H9 (cell line): ENCODE results near the gene TTN. TPM values are rescaled to one million over a fixed set of nuclear protein-coding genes. Genes with fewer than 3 reads are reported as not detected.

Experiments used
- DNase-seq: peaks from one replicate; pipeline ENCODE4 v3.0.0-alpha.2; 2017
- H2AFZ ChIP-seq: one replicate; pipeline ENCODE4 v1.6.1; 2013; ENCODE audit warnings: mild to moderate bottlenecking, low read length, control low read depth, moderate library complexity
- H2AK5ac ChIP-seq: 2 replicates; pipeline ENCODE4 v1.6.1; 2013; ENCODE audit warnings: low read length, control low read depth, mixed read lengths; ENCODE audit not compliant: insufficient read length
- H2BK120ac ChIP-seq: one replicate; pipeline ENCODE4 v1.6.1; 2013; ENCODE audit warnings: low read depth, mild to moderate bottlenecking, low read length, control low read depth, inconsistent platforms; ENCODE audit not compliant: poor library complexity, severe bottlenecking
- H2BK12ac ChIP-seq: 2 replicates; pipeline ENCODE4 v1.6.1; 2013; ENCODE audit warnings: low read length, control low read depth, mixed read lengths, low read depth; ENCODE audit not compliant: insufficient read length
- H2BK15ac ChIP-seq: 2 replicates; pipeline ENCODE4 v1.6.1; 2013; ENCODE audit warnings: low read depth, low read length, control low read depth
- H2BK20ac ChIP-seq: one replicate; pipeline ENCODE4 v1.6.1; 2013; ENCODE audit warnings: low read depth, mild to moderate bottlenecking, low read length, control low read depth, inconsistent platforms; ENCODE audit not compliant: poor library complexity, severe bottlenecking
- H2BK5ac ChIP-seq: 2 replicates; pipeline ENCODE4 v1.6.1; 2013; ENCODE audit warnings: low read length, control low read depth, mixed read lengths; ENCODE audit not compliant: insufficient read length
- H3K14ac ChIP-seq: 2 replicates; pipeline ENCODE4 v1.6.1; 2013; ENCODE audit warnings: low read length, control low read depth; ENCODE audit not compliant: insufficient read depth
- H3K18ac ChIP-seq: 2 replicates; pipeline ENCODE4 v1.6.1; 2013; ENCODE audit warnings: low read depth, mild to moderate bottlenecking, mixed read lengths, low read length, control low read depth; ENCODE audit not compliant: insufficient read length
- H3K23ac ChIP-seq: 2 replicates; pipeline ENCODE4 v1.6.1; 2013; ENCODE audit warnings: low read length, control low read depth, mixed read lengths, low read depth; ENCODE audit not compliant: insufficient read length
- H3K23me2 ChIP-seq: 2 replicates; pipeline ENCODE4 v1.6.1; 2013; ENCODE audit warnings: low read depth, mild to moderate bottlenecking, mixed read lengths, low read length, control low read depth; ENCODE audit not compliant: insufficient read length, poor library complexity, severe bottlenecking
- H3K27ac ChIP-seq: 2 replicates; pipeline ENCODE4 v1.5.1; 2013; ENCODE audit warnings: low read length, control low read depth, mixed read lengths, low read depth; ENCODE audit not compliant: insufficient read length
- H3K27me3 ChIP-seq: 2 replicates; pipeline ENCODE4 v1.6.1; 2013; ENCODE audit warnings: low read length, control low read depth, inconsistent platforms; ENCODE audit not compliant: insufficient read depth
- H3K4ac ChIP-seq: 2 replicates; pipeline ENCODE4 v1.6.1; 2013; ENCODE audit warnings: low read depth, mild to moderate bottlenecking, control low read depth, inconsistent platforms, low read length, moderate library complexity
- H3K4me1 ChIP-seq: 2 replicates; pipeline ENCODE4 v1.6.1; 2013; ENCODE audit warnings: low read length, control low read depth, inconsistent platforms; ENCODE audit not compliant: insufficient read depth
- H3K4me2 ChIP-seq: 2 replicates; pipeline ENCODE4 v1.6.1; 2013; ENCODE audit warnings: low read length, control low read depth, mixed read lengths; ENCODE audit not compliant: insufficient read length, insufficient read depth
- H3K56ac ChIP-seq: 2 replicates; pipeline ENCODE4 v1.6.1; 2013; ENCODE audit warnings: low read depth, mild to moderate bottlenecking, mixed read lengths, low read length, control low read depth; ENCODE audit not compliant: insufficient read length
- H3K79me1 ChIP-seq: 2 replicates; pipeline ENCODE4 v1.6.1; 2013; ENCODE audit warnings: low read depth, mild to moderate bottlenecking, moderate library complexity, low read length, control low read depth, inconsistent platforms; ENCODE audit not compliant: insufficient read depth, poor library complexity, severe bottlenecking
- H3K79me2 ChIP-seq: 2 replicates; pipeline ENCODE4 v1.6.1; 2013; ENCODE audit warnings: low read length, control low read depth, inconsistent platforms; ENCODE audit not compliant: insufficient read depth
- H3K9ac ChIP-seq: 2 replicates; pipeline ENCODE4 v1.6.1; 2013; ENCODE audit warnings: low read length, control low read depth, mixed read lengths; ENCODE audit not compliant: insufficient read length; ENCODE audit errors: extremely low read depth
- H3K9me3 ChIP-seq: one replicate; pipeline ENCODE4 v1.6.1; 2013; ENCODE audit warnings: low read depth, low read length, inconsistent platforms; ENCODE audit not compliant: control insufficient read depth
- H3T11ph ChIP-seq: one replicate; pipeline ENCODE4 v1.6.1; 2013; ENCODE audit warnings: mild to moderate bottlenecking, low read length, control low read depth, inconsistent platforms
- H4K20me1 ChIP-seq: one replicate; pipeline ENCODE4 v1.6.1; 2013; ENCODE audit not compliant: control insufficient read depth, insufficient read length, insufficient read depth
- H4K5ac ChIP-seq: 2 replicates; pipeline ENCODE4 v1.6.1; 2013; ENCODE audit warnings: low read depth, mild to moderate bottlenecking, mixed read lengths, low read length, control low read depth; ENCODE audit not compliant: insufficient read length
- H4K8ac ChIP-seq: replicated peaks from 2 replicates; pipeline ENCODE4 v1.6.1; 2013; ENCODE audit warnings: low read length, control low read depth, mixed read lengths, low read depth; ENCODE audit not compliant: insufficient read length
- H4K91ac ChIP-seq: 2 replicates; pipeline ENCODE4 v1.6.1; 2013; ENCODE audit warnings: low read depth, mild to moderate bottlenecking, moderate library complexity, mixed read lengths, low read length, control low read depth; ENCODE audit not compliant: insufficient read length
- H3K27ac Mint-ChIP-seq, 3 experiments: 2 replicates in 2 of 3; 3 replicates in 1 of 3; pipeline ENCODE4 v1.8.0; 2020 to 2021; ENCODE audit warnings: mixed read lengths in 3 of 3, mild to moderate bottlenecking in 1 of 3, moderate library complexity in 1 of 3
- H3K27me3 Mint-ChIP-seq: 2 replicates; pipeline ENCODE4 v1.8.0; 2021; ENCODE audit warnings: low read depth, mild to moderate bottlenecking, moderate library complexity, mixed read lengths
- H3K36me3 Mint-ChIP-seq, 3 experiments: 2 replicates in 2 of 3; 3 replicates in 1 of 3; pipeline ENCODE4 v1.8.0; 2020 to 2021; ENCODE audit warnings: low read depth in 3 of 3, mixed read lengths in 3 of 3; ENCODE audit not compliant: insufficient read depth in 1 of 3
- H3K4me1 Mint-ChIP-seq, 2 experiments: 2 replicates each; pipeline ENCODE4 v1.8.0; 2020; ENCODE audit warnings: mixed read lengths in 2 of 2
- H3K4me3 Mint-ChIP-seq, 2 experiments: 2 replicates in 1 of 2; 3 replicates in 1 of 2; pipeline ENCODE4 v1.8.0; 2020 to 2021; ENCODE audit warnings: mild to moderate bottlenecking in 2 of 2, mixed read lengths in 2 of 2, moderate library complexity in 1 of 2
- H3K9me3 Mint-ChIP-seq, 2 experiments: 2 replicates in 1 of 2; 3 replicates in 1 of 2; pipeline ENCODE4 v1.8.0; 2020; ENCODE audit warnings: mild to moderate bottlenecking in 2 of 2, mixed read lengths in 2 of 2, moderate library complexity in 1 of 2
- WGBS: extraction: QIAGEN DNeasy Blood & Tissue Kit; methylation state at CpG from one replicate; pipeline ENCODE4 v1.1.7; 2013; ENCODE audit warnings: missing lambda C conversion rate, low lambda C conversion rate, mixed read lengths; ENCODE audit not compliant: insufficient read length; ENCODE audit errors: extremely low coverage; 5-methylcytosine and 5-hydroxymethylcytosine counted together
- total RNA-seq: library from RNA; stranded (reverse); gene quantifications from 2 replicates; pipeline ENCODE4 v1.2.1, GENCODE V29; 2021
- TF ChIP-seq, protein P1 (sequence below): fragments of 200-600 bp; sonication (generic); conservative IDR thresholded peaks from 3 replicates; pipeline ENCODE4 v1.8.0; 2021; ENCODE audit warnings: antibody characterized with exemption, mild to moderate bottlenecking

TTN gene
- total RNA-seq, 1 experiment from 2014 or later: 0.70 TPM

DNA sequence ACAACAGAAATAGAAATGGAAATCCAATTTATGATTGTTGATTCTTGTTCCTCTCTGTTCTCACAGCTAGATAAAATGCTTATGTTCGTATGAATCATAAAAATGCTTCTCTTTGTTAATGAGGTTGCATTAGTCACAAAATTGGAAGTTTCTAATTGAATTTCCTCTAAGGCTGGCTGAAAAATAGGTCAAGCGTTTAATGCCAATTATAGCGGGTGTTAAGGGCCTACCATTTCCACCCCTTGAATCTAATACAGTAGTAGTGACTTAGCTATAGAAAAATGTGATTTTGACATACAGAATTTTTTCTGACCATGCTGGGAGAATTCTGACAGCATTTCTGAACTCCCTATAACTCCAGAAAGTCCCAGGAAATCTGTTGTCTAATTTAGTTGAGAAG lies 107.1 kb downstream of the TTN start:
- Histone ChIP-seq H3K27ac (no peak overlapping the region), H3K4ac (no peak overlapping the region), H3K79me2 (no peaks in the 10 kb centered on the region), H3K14ac (no peak overlapping the region), H3K9me3 (no peaks in the 10 kb centered on the region), H4K20me1 (no peaks in the 10 kb centered on the region), H2AFZ (no peak overlapping the region), H4K91ac (no peak overlapping the region), H2BK20ac (no peak overlapping the region), H3K27me3 (no peaks in the 10 kb centered on the region), H3K9ac (no peak overlapping the region), H3K4me2 (no peak overlapping the region), H2BK120ac (no peak overlapping the region), H2BK5ac (no peak overlapping the region), H3K56ac (no peak overlapping the region), H3K23ac (no peak overlapping the region), H4K8ac (no peak overlapping the region), H3K18ac (no peak overlapping the region), H3K79me1 (no peaks in the 10 kb centered on the region), H2AK5ac (no peak overlapping the region), H4K5ac (no peak overlapping the region), H3K23me2 (no peaks in the 10 kb centered on the region), H3T11ph (no peak overlapping the region), H2BK12ac (no peak overlapping the region), H3K4me1 (no peaks in the 10 kb centered on the region), H2BK15ac (no peak overlapping the region)
- no CpG with 5 or more reads among the region's 3 CpGs for whole genome bisulfite sequencing
- Mint-ChIP-seq H3K9me3 (peaks cover 0 to 2% of the 10 kb centered on the region in 2 experiments; a peak in 1 of 5 replicates), H3K27me3 (no peaks in the 10 kb centered on the region), H3K27ac (no peak overlapping the region), H3K4me3 (no peak overlapping the region), H3K4me1 (no peaks in the 10 kb centered on the region), H3K36me3 (no peaks in the 10 kb centered on the region; a peak in 1 of 7 replicates)
- TF ChIP-seq, protein P1, sequence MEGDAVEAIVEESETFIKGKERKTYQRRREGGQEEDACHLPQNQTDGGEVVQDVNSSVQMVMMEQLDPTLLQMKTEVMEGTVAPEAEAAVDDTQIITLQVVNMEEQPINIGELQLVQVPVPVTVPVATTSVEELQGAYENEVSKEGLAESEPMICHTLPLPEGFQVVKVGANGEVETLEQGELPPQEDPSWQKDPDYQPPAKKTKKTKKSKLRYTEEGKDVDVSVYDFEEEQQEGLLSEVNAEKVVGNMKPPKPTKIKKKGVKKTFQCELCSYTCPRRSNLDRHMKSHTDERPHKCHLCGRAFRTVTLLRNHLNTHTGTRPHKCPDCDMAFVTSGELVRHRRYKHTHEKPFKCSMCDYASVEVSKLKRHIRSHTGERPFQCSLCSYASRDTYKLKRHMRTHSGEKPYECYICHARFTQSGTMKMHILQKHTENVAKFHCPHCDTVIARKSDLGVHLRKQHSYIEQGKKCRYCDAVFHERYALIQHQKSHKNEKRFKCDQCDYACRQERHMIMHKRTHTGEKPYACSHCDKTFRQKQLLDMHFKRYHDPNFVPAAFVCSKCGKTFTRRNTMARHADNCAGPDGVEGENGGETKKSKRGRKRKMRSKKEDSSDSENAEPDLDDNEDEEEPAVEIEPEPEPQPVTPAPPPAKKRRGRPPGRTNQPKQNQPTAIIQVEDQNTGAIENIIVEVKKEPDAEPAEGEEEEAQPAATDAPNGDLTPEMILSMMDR: no peak
- DNase-seq: no peak
